H9 (cell line): ENCODE data around the gene ENKD1. TPM values are rescaled to one million over a fixed set of nuclear protein-coding genes. Genes with fewer than 3 reads are reported as not detected.

ENCODE experiments used
- DNase-seq: peaks from one replicate; pipeline ENCODE4 v3.0.0-alpha.2; 2017
- H2AFZ ChIP-seq: one replicate; pipeline ENCODE4 v1.6.1; 2013; ENCODE audit warnings: mild to moderate bottlenecking, low read length, control low read depth, moderate library complexity
- H2AK5ac ChIP-seq: 2 replicates; pipeline ENCODE4 v1.6.1; 2013; ENCODE audit warnings: low read length, control low read depth, mixed read lengths; ENCODE audit not compliant: insufficient read length
- H2BK120ac ChIP-seq: one replicate; pipeline ENCODE4 v1.6.1; 2013; ENCODE audit warnings: low read depth, mild to moderate bottlenecking, low read length, control low read depth, inconsistent platforms; ENCODE audit not compliant: poor library complexity, severe bottlenecking
- H2BK12ac ChIP-seq: 2 replicates; pipeline ENCODE4 v1.6.1; 2013; ENCODE audit warnings: low read length, control low read depth, mixed read lengths, low read depth; ENCODE audit not compliant: insufficient read length
- H2BK15ac ChIP-seq: 2 replicates; pipeline ENCODE4 v1.6.1; 2013; ENCODE audit warnings: low read depth, low read length, control low read depth
- H2BK20ac ChIP-seq: one replicate; pipeline ENCODE4 v1.6.1; 2013; ENCODE audit warnings: low read depth, mild to moderate bottlenecking, low read length, control low read depth, inconsistent platforms; ENCODE audit not compliant: poor library complexity, severe bottlenecking
- H2BK5ac ChIP-seq: 2 replicates; pipeline ENCODE4 v1.6.1; 2013; ENCODE audit warnings: low read length, control low read depth, mixed read lengths; ENCODE audit not compliant: insufficient read length
- H3K14ac ChIP-seq: 2 replicates; pipeline ENCODE4 v1.6.1; 2013; ENCODE audit warnings: low read length, control low read depth; ENCODE audit not compliant: insufficient read depth
- H3K18ac ChIP-seq: 2 replicates; pipeline ENCODE4 v1.6.1; 2013; ENCODE audit warnings: low read depth, mild to moderate bottlenecking, mixed read lengths, low read length, control low read depth; ENCODE audit not compliant: insufficient read length
- H3K23ac ChIP-seq: 2 replicates; pipeline ENCODE4 v1.6.1; 2013; ENCODE audit warnings: low read length, control low read depth, mixed read lengths, low read depth; ENCODE audit not compliant: insufficient read length
- H3K23me2 ChIP-seq: 2 replicates; pipeline ENCODE4 v1.6.1; 2013; ENCODE audit warnings: low read depth, mild to moderate bottlenecking, mixed read lengths, low read length, control low read depth; ENCODE audit not compliant: insufficient read length, poor library complexity, severe bottlenecking
- H3K27ac ChIP-seq: 2 replicates; pipeline ENCODE4 v1.5.1; 2013; ENCODE audit warnings: low read length, control low read depth, mixed read lengths, low read depth; ENCODE audit not compliant: insufficient read length
- H3K27me3 ChIP-seq: 2 replicates; pipeline ENCODE4 v1.6.1; 2013; ENCODE audit warnings: low read length, control low read depth, inconsistent platforms; ENCODE audit not compliant: insufficient read depth
- H3K4ac ChIP-seq: 2 replicates; pipeline ENCODE4 v1.6.1; 2013; ENCODE audit warnings: low read depth, mild to moderate bottlenecking, control low read depth, inconsistent platforms, low read length, moderate library complexity
- H3K4me1 ChIP-seq: 2 replicates; pipeline ENCODE4 v1.6.1; 2013; ENCODE audit warnings: low read length, control low read depth, inconsistent platforms; ENCODE audit not compliant: insufficient read depth
- H3K4me2 ChIP-seq: 2 replicates; pipeline ENCODE4 v1.6.1; 2013; ENCODE audit warnings: low read length, control low read depth, mixed read lengths; ENCODE audit not compliant: insufficient read length, insufficient read depth
- H3K56ac ChIP-seq: 2 replicates; pipeline ENCODE4 v1.6.1; 2013; ENCODE audit warnings: low read depth, mild to moderate bottlenecking, mixed read lengths, low read length, control low read depth; ENCODE audit not compliant: insufficient read length
- H3K79me1 ChIP-seq: 2 replicates; pipeline ENCODE4 v1.6.1; 2013; ENCODE audit warnings: low read depth, mild to moderate bottlenecking, moderate library complexity, low read length, control low read depth, inconsistent platforms; ENCODE audit not compliant: insufficient read depth, poor library complexity, severe bottlenecking
- H3K79me2 ChIP-seq: 2 replicates; pipeline ENCODE4 v1.6.1; 2013; ENCODE audit warnings: low read length, control low read depth, inconsistent platforms; ENCODE audit not compliant: insufficient read depth
- H3K9ac ChIP-seq: 2 replicates; pipeline ENCODE4 v1.6.1; 2013; ENCODE audit warnings: low read length, control low read depth, mixed read lengths; ENCODE audit not compliant: insufficient read length; ENCODE audit errors: extremely low read depth
- H3K9me3 ChIP-seq: one replicate; pipeline ENCODE4 v1.6.1; 2013; ENCODE audit warnings: low read depth, low read length, inconsistent platforms; ENCODE audit not compliant: control insufficient read depth
- H3T11ph ChIP-seq: one replicate; pipeline ENCODE4 v1.6.1; 2013; ENCODE audit warnings: mild to moderate bottlenecking, low read length, control low read depth, inconsistent platforms
- H4K20me1 ChIP-seq: one replicate; pipeline ENCODE4 v1.6.1; 2013; ENCODE audit not compliant: control insufficient read depth, insufficient read length, insufficient read depth
- H4K5ac ChIP-seq: 2 replicates; pipeline ENCODE4 v1.6.1; 2013; ENCODE audit warnings: low read depth, mild to moderate bottlenecking, mixed read lengths, low read length, control low read depth; ENCODE audit not compliant: insufficient read length
- H4K8ac ChIP-seq: replicated peaks from 2 replicates; pipeline ENCODE4 v1.6.1; 2013; ENCODE audit warnings: low read length, control low read depth, mixed read lengths, low read depth; ENCODE audit not compliant: insufficient read length
- H4K91ac ChIP-seq: 2 replicates; pipeline ENCODE4 v1.6.1; 2013; ENCODE audit warnings: low read depth, mild to moderate bottlenecking, moderate library complexity, mixed read lengths, low read length, control low read depth; ENCODE audit not compliant: insufficient read length
- H3K27ac Mint-ChIP-seq, 3 experiments: 2 replicates in 2 of 3; 3 replicates in 1 of 3; pipeline ENCODE4 v1.8.0; 2020 to 2021; ENCODE audit warnings: mixed read lengths in 3 of 3, mild to moderate bottlenecking in 1 of 3, moderate library complexity in 1 of 3
- H3K27me3 Mint-ChIP-seq: 2 replicates; pipeline ENCODE4 v1.8.0; 2021; ENCODE audit warnings: low read depth, mild to moderate bottlenecking, moderate library complexity, mixed read lengths
- H3K36me3 Mint-ChIP-seq, 3 experiments: 2 replicates in 2 of 3; 3 replicates in 1 of 3; pipeline ENCODE4 v1.8.0; 2020 to 2021; ENCODE audit warnings: low read depth in 3 of 3, mixed read lengths in 3 of 3; ENCODE audit not compliant: insufficient read depth in 1 of 3
- H3K4me1 Mint-ChIP-seq, 2 experiments: 2 replicates each; pipeline ENCODE4 v1.8.0; 2020; ENCODE audit warnings: mixed read lengths in 2 of 2
- H3K4me3 Mint-ChIP-seq, 2 experiments: 2 replicates in 1 of 2; 3 replicates in 1 of 2; pipeline ENCODE4 v1.8.0; 2020 to 2021; ENCODE audit warnings: mild to moderate bottlenecking in 2 of 2, mixed read lengths in 2 of 2, moderate library complexity in 1 of 2
- H3K9me3 Mint-ChIP-seq, 2 experiments: 2 replicates in 1 of 2; 3 replicates in 1 of 2; pipeline ENCODE4 v1.8.0; 2020; ENCODE audit warnings: mild to moderate bottlenecking in 2 of 2, mixed read lengths in 2 of 2, moderate library complexity in 1 of 2
- CTCF ChIP-seq: fragments of 200-600 bp; sonication (generic); conservative IDR thresholded peaks from 3 replicates; pipeline ENCODE4 v1.8.0; 2021; ENCODE audit warnings: antibody characterized with exemption, mild to moderate bottlenecking
- WGBS: extraction: QIAGEN DNeasy Blood & Tissue Kit; methylation state at CpG from one replicate; pipeline ENCODE4 v1.1.7; 2013; ENCODE audit warnings: missing lambda C conversion rate, low lambda C conversion rate, mixed read lengths; ENCODE audit not compliant: insufficient read length; ENCODE audit errors: extremely low coverage; 5-methylcytosine and 5-hydroxymethylcytosine counted together
- total RNA-seq: library from RNA; stranded (reverse); gene quantifications from 2 replicates; pipeline ENCODE4 v1.2.1, GENCODE V29; 2021

ENKD1 gene
- total RNA-seq, 1 experiment from 2014 or later, result 9.5 TPM

- Histone ChIP-seq H2BK12ac (no peak overlapping the region), H2BK120ac (no peak overlapping the region), H3K23me2 (peaks cover 10% of the 10 kb centered on the region), H3K9ac (no peak overlapping the region), H3K79me1 (no peaks in the 10 kb centered on the region), H3K56ac (no peak overlapping the region), H4K91ac (no peak overlapping the region), H3K79me2 (no peaks in the 10 kb centered on the region), H4K8ac (no peak overlapping the region), H4K5ac (no peak overlapping the region), H4K20me1 (no peaks in the 10 kb centered on the region), H2BK15ac (no peak overlapping the region), H3K9me3 (no peaks in the 10 kb centered on the region), H3K4me2 (no peak overlapping the region), H3K18ac (no peak overlapping the region), H3K4ac (no peak overlapping the region), H2AK5ac (no peak overlapping the region), H3K4me1 (no peaks in the 10 kb centered on the region), H3K14ac (no peak overlapping the region), H3K27me3 (no peaks in the 10 kb centered on the region; the same call in 1 of the 2 replicates), H2BK5ac (no peak overlapping the region), H2AFZ (no peak overlapping the region), H3T11ph (no peak overlapping the region), H3K23ac (no peak overlapping the region), H3K27ac (no peak overlapping the region), H2BK20ac (no peak overlapping the region)
- H3K4me3 Mint-ChIP-seq, result peak overlapping the region in 1 of 2 experiments; percentile 51; a peak in 1 of 5 replicates
- H3K27ac Mint-ChIP-seq, result no peak overlapping the region
- peak; percentile 95 for DNase-seq
- H3K4me1 Mint-ChIP-seq, result peaks cover 3 to 10% of the 10 kb centered on the region in 2 experiments
- no CpG with 5 or more reads among the region's 34 CpGs for WGBS
- peaks cover 8 to 28% (median 26%) of the 10 kb centered on the region in 3 experiments; a peak in 6 of 7 replicates for H3K36me3 Mint-ChIP-seq
- no peak for TF ChIP-seq CTCF
- no peaks in the 10 kb centered on the region; a peak in 1 of 5 replicates for H3K9me3 Mint-ChIP-seq
- peaks cover 5% of the 10 kb centered on the region for H3K27me3 Mint-ChIP-seq
These were observed 17.0 kb downstream of the ENKD1 start for GRCh38 chr16:67649494-67649931.
